Thymus (tissue), 2 donors: ENCODE results near the gene POLR2A. TPM values are rescaled to one million over a fixed set of nuclear protein-coding genes. Genes with fewer than 3 reads are reported as not detected.

Experiments used
- polyA plus RNA-seq: library from polyadenylated mRNA; stranded (reverse); fragments of 200-250 nt; gene quantifications from one replicate; pipeline ENCODE4 v1.2.3, GENCODE V29; 2013
- total RNA-seq: library from RNA; stranded (reverse); fragments of 120-200 nt; gene quantifications from one replicate; pipeline ENCODE4 v1.2.4, GENCODE V29; 2013
- donor health status: healthy.

POLR2A gene
- total and polyA plus RNA-seq, 2 donors: 23.5 to 33.5 TPM

Other genes with a start within 250 kb of the POLR2A start
Only the 30 nearest of the 40 such genes appear.
- 0.19 TPM for gene SLC2A4, start 202.6 kb upstream of the POLR2A start, total RNA-seq
- 1.2 TPM for gene SLC2A4, start 202.6 kb upstream of the POLR2A start, polyA plus RNA-seq
- gene YBX2, start 189.7 kb upstream of the POLR2A start, total RNA-seq: 0.66 TPM
- gene YBX2, start 189.7 kb upstream of the POLR2A start, polyA plus RNA-seq: 0.48 TPM
- 305 TPM for gene EIF5A, start 176.7 kb upstream of the POLR2A start, total RNA-seq
- gene EIF5A, start 176.7 kb upstream of the POLR2A start, polyA plus RNA-seq: 324 TPM
- 49.2 TPM for gene GPS2, start 169.0 kb upstream of the POLR2A start, total RNA-seq
- gene GPS2, start 169.0 kb upstream of the POLR2A start, polyA plus RNA-seq: 71.3 TPM
- gene NEURL4, start 155.0 kb upstream of the POLR2A start, total RNA-seq: 12.3 TPM
- 39.6 TPM for gene NEURL4, start 155.0 kb upstream of the POLR2A start, polyA plus RNA-seq
- gene ACAP1, start 147.8 kb upstream of the POLR2A start, total RNA-seq: 167 TPM
- 364 TPM for gene ACAP1, start 147.8 kb upstream of the POLR2A start, polyA plus RNA-seq
- 3.0 TPM for gene KCTD11, start 132.2 kb upstream of the POLR2A start, total RNA-seq
- gene KCTD11, start 132.2 kb upstream of the POLR2A start, polyA plus RNA-seq: 9.9 TPM
- not detected for gene TMEM95, start 129.2 kb upstream of the POLR2A start, total RNA-seq
- gene TMEM95, start 129.2 kb upstream of the POLR2A start, polyA plus RNA-seq: 0.05 TPM
- 1.8 TPM for gene TNK1, start 103.3 kb upstream of the POLR2A start, total RNA-seq
- 7.2 TPM for gene TNK1, start 103.3 kb upstream of the POLR2A start, polyA plus RNA-seq
- gene PLSCR3, start 89.8 kb upstream of the POLR2A start, total RNA-seq: 9.3 TPM
- gene PLSCR3, start 89.8 kb upstream of the POLR2A start, polyA plus RNA-seq: 32.7 TPM
- gene TMEM256, start 80.3 kb upstream of the POLR2A start, total RNA-seq: 109 TPM
- 152 TPM for gene TMEM256, start 80.3 kb upstream of the POLR2A start, polyA plus RNA-seq
- 0.38 TPM for gene NLGN2, start 76.5 kb upstream of the POLR2A start, total RNA-seq
- gene NLGN2, start 76.5 kb upstream of the POLR2A start, polyA plus RNA-seq: 5.6 TPM
- gene SPEM1, start 64.0 kb upstream of the POLR2A start, total RNA-seq: not detected
- not detected for gene SPEM1, start 64.0 kb upstream of the POLR2A start, polyA plus RNA-seq
- not detected for gene SPEM2, start 58.8 kb upstream of the POLR2A start, total RNA-seq
- 0.02 TPM for gene SPEM2, start 58.8 kb upstream of the POLR2A start, polyA plus RNA-seq
- gene SPEM3, start 55.5 kb upstream of the POLR2A start, total RNA-seq: not detected
- gene SPEM3, start 55.5 kb upstream of the POLR2A start, polyA plus RNA-seq: not detected
- 6.8 TPM for gene TMEM102, start 48.9 kb upstream of the POLR2A start, total RNA-seq
- 5.1 TPM for gene TMEM102, start 48.9 kb upstream of the POLR2A start, polyA plus RNA-seq
- gene FGF11, start 44.9 kb upstream of the POLR2A start, total RNA-seq: 5.8 TPM
- 5.5 TPM for gene FGF11, start 44.9 kb upstream of the POLR2A start, polyA plus RNA-seq
- gene CHRNB1, start 39.3 kb upstream of the POLR2A start, total RNA-seq: 12.9 TPM
- 18.5 TPM for gene CHRNB1, start 39.3 kb upstream of the POLR2A start, polyA plus RNA-seq
- 10.9 TPM for gene ZBTB4, start 4.7 kb upstream of the POLR2A start, total RNA-seq
- gene ZBTB4, start 4.7 kb upstream of the POLR2A start, polyA plus RNA-seq: 29.5 TPM
- gene SLC35G6, start 2.9 kb upstream of the POLR2A start, total RNA-seq: not detected
- 0.09 TPM for gene SLC35G6, start 2.9 kb upstream of the POLR2A start, polyA plus RNA-seq
- 4.2 TPM for gene TNFSF12, start 64.7 kb downstream of the POLR2A start, total RNA-seq
- 21.3 TPM for gene TNFSF12, start 64.7 kb downstream of the POLR2A start, polyA plus RNA-seq
- 6.4 TPM for gene TNFSF13, start 74.4 kb downstream of the POLR2A start, total RNA-seq
- 19.6 TPM for gene TNFSF13, start 74.4 kb downstream of the POLR2A start, polyA plus RNA-seq
- gene SENP3, start 77.6 kb downstream of the POLR2A start, total RNA-seq: 54.2 TPM
- gene SENP3, start 77.6 kb downstream of the POLR2A start, polyA plus RNA-seq: 44.7 TPM
- gene CD68, start 95.3 kb downstream of the POLR2A start, total RNA-seq: 47.0 TPM
- gene CD68, start 95.3 kb downstream of the POLR2A start, polyA plus RNA-seq: 124 TPM
- 57.8 TPM for gene MPDU1, start 99.5 kb downstream of the POLR2A start, total RNA-seq
- 48.0 TPM for gene MPDU1, start 99.5 kb downstream of the POLR2A start, polyA plus RNA-seq
- gene SOX15, start 105.7 kb downstream of the POLR2A start, total RNA-seq: 0.94 TPM
- gene SOX15, start 105.7 kb downstream of the POLR2A start, polyA plus RNA-seq: 5.2 TPM
- 33.3 TPM for gene FXR2, start 130.5 kb downstream of the POLR2A start, total RNA-seq
- gene FXR2, start 130.5 kb downstream of the POLR2A start, polyA plus RNA-seq: 36.6 TPM
- gene SAT2, start 143.5 kb downstream of the POLR2A start, total RNA-seq: 31.9 TPM
- 163 TPM for gene SAT2, start 143.5 kb downstream of the POLR2A start, polyA plus RNA-seq
- 0.09 TPM for gene SHBG, start 145.8 kb downstream of the POLR2A start, total RNA-seq
- gene SHBG, start 145.8 kb downstream of the POLR2A start, polyA plus RNA-seq: 0.62 TPM
- gene ATP1B2, start 166.6 kb downstream of the POLR2A start, total RNA-seq: 0.05 TPM
- gene ATP1B2, start 166.6 kb downstream of the POLR2A start, polyA plus RNA-seq: 1.3 TPM